Fibroblast of pulmonary artery (primary cell): ENCODE measurements around the gene PTPRF.

Experiments
- DNase-seq: peaks from one replicate; pipeline ENCODE4 v3.0.0-alpha.2; 2010; ENCODE audit warnings: low read depth
- H3K4me3 ChIP-seq: replicated peaks from 2 replicates; pipeline ENCODE4 v1.5.1; 2011; ENCODE audit warnings: low read depth, mild to moderate bottlenecking, control low read depth, low read length, moderate library complexity
- TF ChIP-seq, protein P1 (sequence below): IDR thresholded peaks from 2 replicates; pipeline ENCODE4 v1.5.1; 2011; ENCODE audit warnings: mild to moderate bottlenecking, control low read depth, low read length, inconsistent platforms; ENCODE audit errors: missing control alignments

The PTPRF gene

DNA sequence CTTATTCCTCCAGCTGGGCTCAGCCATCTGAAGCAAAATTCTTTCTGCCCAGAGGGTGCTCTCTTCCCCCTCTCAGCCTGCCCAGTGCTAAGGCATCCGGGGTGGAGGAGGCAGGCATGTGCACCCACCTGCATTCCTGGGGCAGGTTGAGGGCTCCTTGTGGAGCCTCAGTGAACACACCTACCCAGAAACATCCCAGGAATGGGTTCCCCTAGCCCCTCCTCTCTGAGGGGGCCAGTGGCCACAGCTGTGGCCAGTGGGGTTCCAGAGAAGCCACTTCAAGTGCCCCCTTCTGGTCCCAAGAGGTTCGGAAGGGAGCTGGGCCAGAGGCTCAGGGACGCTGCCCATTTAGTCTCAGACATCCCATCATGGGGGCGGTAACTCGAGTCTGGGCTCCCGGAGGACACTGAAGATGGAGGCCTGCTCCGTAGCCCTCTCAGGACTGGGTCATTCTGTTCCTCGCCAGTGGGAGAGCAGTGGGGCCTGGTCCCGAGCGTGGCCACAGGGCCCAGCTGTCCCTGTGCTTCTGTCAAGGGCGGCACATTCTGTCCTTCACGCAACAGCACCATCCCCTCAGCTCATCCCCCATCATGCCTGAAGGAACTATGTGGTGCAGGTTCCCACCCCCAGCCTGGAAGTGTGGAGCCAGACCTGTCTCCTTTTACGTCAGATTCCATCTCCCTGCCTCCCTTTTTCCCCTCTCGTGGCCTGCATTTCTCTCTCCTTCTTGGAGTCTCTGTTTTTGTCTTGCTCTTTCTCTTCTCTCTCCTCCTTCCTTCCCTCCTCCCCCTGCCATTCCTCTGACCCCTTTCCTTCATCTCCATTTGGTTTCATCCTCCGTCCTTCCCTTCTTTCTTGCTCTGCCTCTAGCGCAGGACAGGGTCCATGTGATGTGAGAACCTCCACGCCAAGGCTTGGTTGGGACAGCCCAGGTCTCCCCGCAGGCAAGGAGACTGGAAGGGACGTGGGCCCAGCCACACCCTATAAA, 69.6 kb downstream of the PTPRF start:
- TF ChIP-seq, protein P1, sequence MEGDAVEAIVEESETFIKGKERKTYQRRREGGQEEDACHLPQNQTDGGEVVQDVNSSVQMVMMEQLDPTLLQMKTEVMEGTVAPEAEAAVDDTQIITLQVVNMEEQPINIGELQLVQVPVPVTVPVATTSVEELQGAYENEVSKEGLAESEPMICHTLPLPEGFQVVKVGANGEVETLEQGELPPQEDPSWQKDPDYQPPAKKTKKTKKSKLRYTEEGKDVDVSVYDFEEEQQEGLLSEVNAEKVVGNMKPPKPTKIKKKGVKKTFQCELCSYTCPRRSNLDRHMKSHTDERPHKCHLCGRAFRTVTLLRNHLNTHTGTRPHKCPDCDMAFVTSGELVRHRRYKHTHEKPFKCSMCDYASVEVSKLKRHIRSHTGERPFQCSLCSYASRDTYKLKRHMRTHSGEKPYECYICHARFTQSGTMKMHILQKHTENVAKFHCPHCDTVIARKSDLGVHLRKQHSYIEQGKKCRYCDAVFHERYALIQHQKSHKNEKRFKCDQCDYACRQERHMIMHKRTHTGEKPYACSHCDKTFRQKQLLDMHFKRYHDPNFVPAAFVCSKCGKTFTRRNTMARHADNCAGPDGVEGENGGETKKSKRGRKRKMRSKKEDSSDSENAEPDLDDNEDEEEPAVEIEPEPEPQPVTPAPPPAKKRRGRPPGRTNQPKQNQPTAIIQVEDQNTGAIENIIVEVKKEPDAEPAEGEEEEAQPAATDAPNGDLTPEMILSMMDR = no peak
- no peak overlapping the region for H3K4me3 ChIP-seq
- no peak for DNase-seq

GRCh38 chr1:43602990-43603389, 72.3 kb downstream of the PTPRF start:
- no peak for DNase-seq
- H3K4me3 ChIP-seq = no peak overlapping the region
- TF ChIP-seq, protein P1 = no peak

GRCh38 chr1:43604192-43604591, 73.5 kb downstream of the PTPRF start:
- DNase-seq = no peak
- H3K4me3 ChIP-seq = no peak overlapping the region
- TF ChIP-seq, protein P1 = no peak

- no peak overlapping the region for H3K4me3 ChIP-seq
- TF ChIP-seq, protein P1 = no peak
- DNase-seq = no peak
These were observed 74.5 kb downstream of the PTPRF start for GRCh38 chr1:43605157-43605556.

GRCh38 chr1:43605766-43606165, 75.1 kb downstream of the PTPRF start:
- TF ChIP-seq, protein P1 = no peak
- H3K4me3 ChIP-seq = no peak overlapping the region
- no peak for DNase-seq

DNA sequence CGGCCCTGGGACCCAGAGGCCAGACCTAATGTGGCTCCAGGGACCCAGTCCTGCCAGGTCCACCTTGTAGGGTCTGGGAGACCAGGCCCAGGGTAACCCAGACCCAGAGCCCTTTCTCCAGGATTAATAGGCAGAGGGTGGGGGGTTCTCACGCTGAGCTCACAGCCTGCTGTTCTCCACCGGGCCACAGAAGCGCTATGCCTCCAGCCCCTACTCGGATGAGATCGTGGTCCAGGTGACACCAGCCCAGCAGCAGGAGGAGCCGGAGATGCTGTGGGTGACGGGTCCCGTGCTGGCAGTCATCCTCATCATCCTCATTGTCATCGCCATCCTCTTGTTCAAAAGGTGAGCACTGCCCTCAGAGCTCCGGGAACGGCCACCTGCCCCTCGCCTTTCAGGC, 75.9 kb downstream of the PTPRF start:
- TF ChIP-seq, protein P1 = no peak
- no peak overlapping the region for H3K4me3 ChIP-seq
- no peak for DNase-seq
